Fibroblast of peridontal ligament (primary cell): ENCODE results near the gene EMC9.
A peak's percentile ranks its signal among the peaks of the same experiment; 100 is the strongest.

Experiments
- DNase-seq: peaks from one replicate; pipeline ENCODE4 v3.0.0-alpha.2; 2010; ENCODE audit errors: extremely low read depth

EMC9 gene

DNA sequence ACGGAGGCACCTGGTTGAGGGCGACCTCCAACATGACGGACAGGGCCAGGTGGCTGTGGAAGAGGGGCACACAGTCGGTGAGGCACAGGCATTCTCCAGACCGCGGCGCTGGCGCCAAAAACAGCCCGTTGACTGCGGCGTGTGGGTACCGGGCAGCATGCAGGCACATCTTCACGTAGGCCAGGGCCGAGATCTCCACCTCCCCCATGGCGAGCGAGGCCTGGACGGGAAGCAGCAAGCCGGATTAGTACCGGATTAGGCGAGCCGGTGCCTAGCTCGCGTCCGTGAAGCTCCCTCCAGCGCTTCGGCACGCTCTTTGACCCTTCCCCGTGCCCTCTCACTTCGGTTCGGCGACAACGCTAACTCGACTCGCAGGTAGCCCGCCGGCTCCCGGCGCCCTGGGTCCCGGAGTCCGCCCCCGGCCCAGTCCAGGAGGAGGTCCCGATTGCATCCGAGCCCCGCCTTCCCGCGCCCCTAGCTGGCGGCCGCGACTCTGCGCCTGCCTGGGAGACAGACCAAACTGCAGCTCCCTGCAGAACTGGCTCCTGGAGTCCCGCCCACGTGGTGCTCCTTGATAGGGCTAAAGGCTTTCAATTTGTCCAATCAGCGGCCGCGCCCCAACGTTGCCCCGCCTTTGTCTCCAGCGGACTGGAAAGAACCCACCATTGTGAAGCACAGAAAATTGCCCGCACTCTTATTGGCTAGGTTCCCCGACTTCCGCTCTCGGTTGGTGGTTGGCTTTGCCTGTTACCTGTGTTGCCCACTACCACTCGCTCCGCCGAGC is at the start of gene EMC9:
EMC9 (minus strand) TSS at position 495 of the 784 bp plus-strand sequence; CDS start at position 208, 287 bp downstream.
- DNase-seq = peak; percentile 98

GRCh38 chr14:24190416-24190815 is 49.0 kb upstream of the EMC9 start:
- no peak for DNase-seq

DNA sequence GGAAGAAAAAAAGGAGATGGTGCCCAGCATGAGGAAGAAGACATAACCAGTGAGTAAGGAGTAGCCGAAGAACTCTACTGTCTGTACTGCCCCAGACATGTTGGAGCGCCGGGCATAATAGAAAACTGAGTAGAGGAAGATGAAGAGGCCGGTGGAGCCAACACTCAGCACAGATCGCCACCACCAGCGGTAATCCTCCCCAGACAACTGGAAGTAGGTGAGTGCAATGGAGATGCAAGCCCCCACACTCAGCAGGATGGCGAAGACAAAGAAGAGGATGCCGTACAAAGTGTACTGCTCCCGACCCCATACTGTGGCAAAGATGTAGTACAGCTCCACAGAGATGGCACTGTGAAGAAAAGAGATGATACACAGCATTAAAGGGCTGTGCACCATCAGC is 48.1 kb upstream of the EMC9 start:
- no peak for DNase-seq

GRCh38 chr14:24189059-24189375 is 47.6 kb upstream of the EMC9 start:
- no peak for DNase-seq

GRCh38 chr14:24188251-24189058 is 47.1 kb upstream of the EMC9 start, which contains the start of gene IPO4:
Gene IPO4, minus strand, starts transcription at chr14:24188816. Its CDS starts 29 bp downstream, at chr14:24188787.
- DNase-seq = peak; percentile 97

DNA sequence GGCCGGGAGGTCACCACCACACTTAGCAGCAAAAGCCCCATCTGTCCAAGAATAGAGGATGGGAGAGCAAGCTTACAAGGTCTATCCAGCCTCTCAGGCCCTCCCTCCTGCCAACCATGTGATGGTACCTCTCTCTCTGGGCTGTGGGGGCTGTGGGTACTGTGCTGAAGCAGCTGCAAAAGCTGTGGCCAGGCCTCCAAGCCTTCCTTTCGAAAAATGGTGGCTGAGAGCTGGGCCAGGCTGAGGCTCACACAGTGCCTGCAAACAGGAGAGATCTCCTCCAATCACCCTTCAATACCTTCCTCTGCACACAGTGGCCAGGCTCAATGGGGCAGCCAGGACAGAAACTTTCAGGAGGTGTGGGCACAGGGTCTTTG is 46.1 kb upstream of the EMC9 start:
- no peak for DNase-seq

- no peak for DNase-seq
These were observed 45.6 kb upstream of the EMC9 start for GRCh38 chr14:24186831-24187538.

DNA sequence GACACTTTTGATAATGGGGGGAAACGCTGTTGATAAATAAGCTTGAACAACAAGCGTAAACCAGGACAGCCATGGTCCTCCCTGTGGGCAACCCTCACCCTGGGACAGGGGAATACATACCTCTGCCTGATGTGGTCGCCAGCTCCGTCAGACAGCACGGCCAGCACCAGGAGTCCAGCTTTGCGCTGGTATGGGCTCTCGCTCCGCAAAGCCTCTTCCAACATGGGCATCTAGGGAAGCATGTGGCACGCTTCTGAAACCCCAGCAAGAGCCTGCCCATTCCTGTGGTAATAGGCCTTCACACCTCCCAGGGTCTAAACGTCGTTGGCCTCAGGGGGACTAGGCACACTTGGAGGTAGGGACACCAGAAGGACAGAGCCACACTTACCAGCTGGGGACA is 44.4 kb upstream of the EMC9 start:
- DNase-seq = no peak

- no peak for DNase-seq
These were observed 43.6 kb upstream of the EMC9 start for GRCh38 chr14:24185026-24185425.

DNA sequence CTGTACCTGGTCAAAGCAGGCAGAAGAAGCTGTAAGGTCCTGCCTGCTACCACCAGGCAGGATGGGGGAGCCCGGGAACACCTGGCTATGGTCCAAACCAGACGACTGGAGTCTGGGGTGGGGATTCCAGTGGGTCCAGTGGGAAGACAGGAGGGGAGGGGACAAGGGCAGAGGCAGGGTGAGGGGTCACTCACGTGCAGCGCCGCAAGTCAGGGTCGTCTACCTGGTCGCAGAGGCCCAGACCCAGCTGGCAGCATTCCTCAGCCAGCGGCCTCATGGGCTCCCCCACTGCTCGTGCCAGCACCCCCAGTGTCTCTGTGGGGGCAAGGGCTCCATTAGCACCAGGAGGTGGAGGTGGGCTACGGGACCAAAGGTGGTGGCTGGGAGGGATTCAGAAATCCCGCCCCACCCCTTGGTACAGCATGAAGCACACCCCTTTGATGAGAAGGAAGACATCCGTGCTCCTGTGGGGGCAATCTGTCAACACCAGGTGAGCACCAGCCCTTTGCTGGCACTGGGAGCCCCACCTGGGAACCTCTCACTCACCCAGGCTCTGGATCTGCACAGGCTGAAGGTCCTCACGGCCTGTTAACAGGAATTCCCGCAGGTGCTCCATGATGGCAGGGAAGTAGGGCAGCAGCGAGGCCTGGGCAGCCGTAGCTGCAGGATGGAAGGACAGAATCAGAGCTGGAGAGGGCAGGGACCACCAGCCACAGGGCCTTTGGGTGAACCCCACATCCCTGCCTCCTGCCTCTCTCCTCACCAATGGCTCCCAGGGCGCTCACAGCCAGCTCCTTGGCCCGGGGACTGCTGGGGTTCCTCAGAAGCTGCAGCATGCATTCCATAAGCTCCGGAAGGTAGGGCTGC is 42.9 kb upstream of the EMC9 start:
- no peak for DNase-seq

- no peak for DNase-seq
These were observed 41.7 kb upstream of the EMC9 start for GRCh38 chr14:24183014-24183481.

GRCh38 chr14:24182110-24182882 is 40.9 kb upstream of the EMC9 start:
- DNase-seq = no peak

GRCh38 chr14:24181371-24182077 is 40.1 kb upstream of the EMC9 start:
- DNase-seq = no peak

GRCh38 chr14:24179961-24180796 is 38.8 kb upstream of the EMC9 start:
- DNase-seq = peak; percentile 91

GRCh38 chr14:24179294-24179960 is 38.0 kb upstream of the EMC9 start:
- no peak for DNase-seq

- no peak for DNase-seq
These were observed 37.2 kb upstream of the EMC9 start for GRCh38 chr14:24178399-24179178.

DNA sequence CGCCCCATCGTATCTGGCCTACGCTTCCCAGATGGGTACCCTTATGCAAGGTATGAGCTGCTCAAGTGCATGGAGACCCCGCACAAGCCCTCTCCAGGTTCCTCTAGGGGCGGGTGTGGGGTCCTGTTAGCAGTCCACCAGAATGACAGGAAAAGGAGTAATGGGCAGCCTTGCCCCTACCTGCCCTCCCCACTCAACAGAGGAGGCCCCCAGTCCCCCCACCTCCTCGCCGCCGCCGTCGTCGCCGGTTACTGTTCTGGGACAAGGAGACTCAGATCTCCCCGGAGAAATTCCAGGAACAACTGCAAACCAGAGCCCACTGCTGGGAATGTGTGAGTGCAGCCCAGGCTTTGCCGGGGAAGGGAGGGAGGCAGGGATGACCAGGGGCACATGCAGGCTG is 36.5 kb upstream of the EMC9 start:
- DNase-seq = no peak
